ENCODE measurements around the gene GAD1.
A peak's percentile ranks its signal among the peaks of the same experiment; 100 is the strongest.

Gene GAD1

GRCh38 chr2:170896622-170897021 lies 79.9 kb downstream of the GAD1 start:
- DNase-seq = no peak

DNA sequence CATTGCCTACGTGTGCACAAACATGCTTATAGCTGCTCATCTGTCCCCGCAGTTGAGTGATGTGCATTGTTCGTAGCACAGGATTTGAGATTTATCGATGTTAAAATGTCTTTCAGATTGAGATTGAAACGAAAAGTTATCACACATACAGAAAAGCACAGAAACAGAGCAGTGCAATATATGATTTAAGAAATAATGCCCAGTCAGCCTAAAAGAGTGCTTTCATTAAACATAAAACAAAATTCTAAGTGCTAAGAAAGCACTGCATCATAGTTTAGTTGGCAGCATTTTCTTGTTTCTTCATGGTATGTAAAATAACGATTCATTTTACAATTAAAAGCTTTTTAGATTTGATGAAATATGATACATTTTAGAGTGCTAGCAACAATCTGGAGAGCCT lies 80.4 kb downstream of the GAD1 start:
- no peak for DNase-seq

DNA sequence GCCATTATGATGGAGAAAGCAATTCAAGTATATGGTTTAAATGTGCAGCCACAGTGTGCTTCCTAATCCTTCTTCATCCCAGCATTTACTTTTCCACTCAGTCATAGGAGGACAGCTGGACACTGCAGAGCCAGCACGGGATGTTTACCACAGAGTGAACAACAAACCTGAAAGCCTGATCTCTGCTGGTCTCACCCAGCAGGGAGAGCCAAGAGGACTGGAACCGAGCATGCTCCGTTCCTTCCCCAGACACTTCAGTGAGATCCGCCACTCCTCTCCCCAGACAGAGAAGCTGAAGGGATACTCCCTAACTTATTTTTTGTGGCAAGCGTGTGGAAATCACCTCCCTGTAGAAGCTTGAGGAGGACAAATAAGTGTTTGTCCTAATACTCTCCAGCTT lies 89.2 kb downstream of the GAD1 start:
- DNase-seq = peak; percentile 1
